DLD1 (cell line): ENCODE measurements around the gene FGD2.
"Not testable (repeated sequence)": the region's sequence is repeated elsewhere in the genome, so short reads cannot be mapped to it uniquely, and the experiment has no call there.

Source experiments
- in situ Hi-C: cut with HindIII; loops from 2 replicates; pipeline ENCODE4 v1.10.0; 2017; ENCODE audit warnings: low sequenced_read_pairs

The FGD2 gene

DNA sequence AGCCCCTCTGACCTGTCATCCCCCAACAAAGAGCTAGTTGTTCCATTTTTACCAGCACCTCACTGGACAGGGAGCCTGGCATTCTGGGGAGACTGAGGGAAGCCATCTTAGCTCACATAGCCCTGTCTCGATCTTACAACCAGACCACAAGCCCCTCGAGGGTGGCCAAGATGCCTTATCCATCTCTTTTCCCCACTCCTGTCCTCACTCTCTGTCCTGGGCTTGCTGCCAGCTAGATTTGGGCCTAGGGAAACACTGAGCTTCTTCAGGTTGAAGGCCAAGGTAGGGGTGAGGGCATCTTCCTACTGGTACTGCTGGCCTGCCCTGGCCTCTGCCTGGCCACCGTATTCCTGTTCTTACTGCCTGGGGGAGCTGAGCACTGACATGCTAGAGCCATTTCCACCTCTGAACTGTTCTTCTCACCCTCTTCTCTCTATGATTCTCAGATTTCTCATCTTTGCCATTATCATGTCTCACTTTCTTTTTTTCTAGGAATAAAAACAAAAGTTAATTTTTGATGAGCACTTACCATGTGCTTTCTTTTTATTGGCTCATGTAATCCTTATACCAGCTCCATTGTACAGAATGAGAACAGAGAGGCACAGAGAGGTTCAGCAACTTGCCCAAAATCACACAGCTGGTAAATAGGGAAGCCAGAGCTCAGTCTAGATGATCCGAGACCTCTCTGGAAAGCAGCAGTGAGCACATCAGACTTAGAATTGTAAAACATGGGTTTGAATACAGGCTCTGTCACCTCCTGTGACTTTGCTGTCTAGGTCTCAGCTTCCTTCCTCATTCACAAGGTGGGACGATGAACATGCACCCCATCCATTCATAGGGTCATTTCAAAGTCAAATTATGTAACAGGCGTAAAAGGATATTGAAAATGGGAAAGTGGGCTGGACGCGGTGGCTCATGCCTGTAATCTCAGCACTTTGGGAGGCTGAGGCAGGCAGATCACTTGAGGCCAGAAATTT lies 28.7 kb downstream of the FGD2 start:
- in situ Hi-C loops: no loop called here

DNA sequence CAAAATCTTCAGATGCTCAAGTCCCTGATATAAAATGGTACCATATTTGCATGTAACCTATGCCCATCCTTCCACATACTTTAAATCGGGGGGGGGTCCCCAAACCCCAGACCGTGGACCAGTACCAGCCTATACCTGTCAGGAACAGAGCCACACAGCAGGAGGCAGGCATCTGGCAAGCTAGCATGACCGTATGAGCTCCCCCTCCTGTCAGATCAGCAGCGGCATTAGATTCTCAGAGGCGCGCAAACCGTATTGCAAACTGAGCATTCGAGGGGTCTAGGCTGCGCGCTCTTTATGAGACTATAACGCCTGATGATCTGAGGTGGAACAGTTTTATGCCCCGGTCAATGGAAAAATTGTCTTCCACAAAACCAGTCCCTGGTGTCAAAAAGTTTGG lies 30.7 kb downstream of the FGD2 start:
- in situ Hi-C loops: no loop called here

DNA sequence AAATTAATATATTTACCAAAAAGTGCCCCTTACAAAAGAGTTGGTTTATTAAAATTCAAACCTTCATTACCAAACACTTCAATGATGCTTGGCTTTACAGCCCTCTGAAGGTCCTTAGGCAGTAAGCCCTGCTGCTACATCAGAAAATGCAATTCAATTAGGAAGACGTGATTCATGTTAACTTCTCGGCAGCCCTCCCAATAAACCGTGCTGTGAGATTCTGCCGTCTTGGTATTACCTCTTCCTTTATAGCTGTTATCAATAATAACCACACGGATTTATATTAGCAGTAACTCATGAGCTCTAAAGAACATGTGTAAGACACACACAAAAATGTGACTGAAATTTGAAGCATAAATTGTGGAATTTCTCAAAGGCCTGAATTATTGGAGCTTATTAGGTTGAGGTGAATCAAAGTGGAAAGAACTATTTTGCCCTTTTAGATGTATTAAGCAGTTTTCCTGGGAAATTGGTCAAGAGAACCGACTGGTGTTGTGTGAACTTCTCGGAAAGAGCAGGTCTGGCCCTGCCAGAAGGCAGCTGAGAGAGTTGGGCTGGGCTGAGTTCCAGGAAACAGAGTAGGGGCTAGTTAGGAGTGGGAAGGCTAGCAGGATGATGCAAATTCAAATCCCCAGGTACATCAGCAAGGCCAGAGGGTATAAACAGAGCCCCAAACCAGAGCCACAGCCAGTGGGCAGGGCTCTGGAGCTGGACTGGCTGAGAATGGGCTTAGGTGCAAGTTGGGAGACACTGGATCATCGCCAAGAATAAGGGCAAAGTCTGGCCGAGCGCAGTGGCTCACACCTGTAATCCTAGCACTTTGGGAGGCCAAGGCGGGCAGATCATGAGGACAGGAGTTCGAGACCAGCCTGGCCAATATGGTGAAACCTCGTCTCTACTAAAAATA lies 33.1 kb downstream of the FGD2 start:
- in situ Hi-C loops: no loop called here

DNA sequence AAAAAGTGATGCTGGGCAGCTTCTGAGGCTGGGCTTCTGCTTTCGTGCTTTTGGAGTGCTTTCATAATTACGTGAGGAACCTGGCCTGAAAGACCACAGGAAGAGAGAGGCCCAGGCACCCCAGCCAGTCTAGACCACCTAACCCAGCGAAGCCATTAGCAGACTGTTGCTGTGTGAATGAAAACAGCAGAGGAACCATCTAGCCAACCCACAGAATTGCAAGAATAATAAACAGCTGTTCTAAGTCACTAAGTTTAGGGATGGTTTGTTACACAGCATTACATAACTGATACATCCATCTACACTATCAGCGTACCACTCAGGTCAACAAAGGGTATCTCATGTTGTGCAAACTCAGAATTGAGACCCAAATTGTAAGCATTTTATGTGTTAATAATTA lies 34.5 kb downstream of the FGD2 start:
- in situ Hi-C loops: no loop called here

DNA sequence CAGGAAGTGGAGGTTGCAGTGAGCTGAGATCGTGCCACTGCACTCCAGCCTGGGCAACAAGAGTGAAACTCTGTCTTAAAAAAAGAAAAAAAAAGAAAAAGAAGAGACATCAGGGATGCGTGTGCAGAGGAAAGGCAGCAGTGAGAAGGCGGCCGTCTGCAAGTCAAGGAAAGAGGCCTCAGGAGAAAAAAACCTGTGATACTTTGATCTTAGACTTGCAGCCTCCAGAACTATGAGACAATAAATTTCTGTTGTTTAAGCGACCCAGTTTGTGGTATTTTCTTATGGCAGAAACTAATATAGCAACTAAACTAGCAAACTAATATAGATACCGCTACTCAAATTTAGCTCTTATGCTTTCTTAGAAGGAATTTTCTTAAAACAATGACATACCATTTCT lies 36.1 kb downstream of the FGD2 start:
- in situ Hi-C loops: no loop called here

DNA sequence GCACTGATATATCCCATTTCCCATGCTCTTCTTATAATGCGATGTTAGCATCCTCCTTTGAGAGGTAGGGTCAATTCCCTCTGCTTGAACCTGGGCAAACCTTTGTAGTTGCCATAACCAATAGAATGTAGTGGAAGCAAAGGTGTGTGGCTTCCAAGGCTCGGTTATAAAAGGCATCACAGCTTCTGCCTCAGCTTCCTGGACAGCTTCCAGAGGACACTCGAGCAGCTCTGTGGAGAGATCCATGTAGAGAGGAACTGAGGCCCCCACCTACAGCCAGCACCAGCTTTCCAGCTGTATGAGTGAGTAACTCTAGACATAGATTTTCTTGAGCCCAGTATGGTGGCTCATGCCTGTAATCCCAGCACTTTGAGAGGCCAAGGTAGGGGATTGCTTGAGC lies 36.7 kb downstream of the FGD2 start:
- in situ Hi-C loops: no loop called here

DNA sequence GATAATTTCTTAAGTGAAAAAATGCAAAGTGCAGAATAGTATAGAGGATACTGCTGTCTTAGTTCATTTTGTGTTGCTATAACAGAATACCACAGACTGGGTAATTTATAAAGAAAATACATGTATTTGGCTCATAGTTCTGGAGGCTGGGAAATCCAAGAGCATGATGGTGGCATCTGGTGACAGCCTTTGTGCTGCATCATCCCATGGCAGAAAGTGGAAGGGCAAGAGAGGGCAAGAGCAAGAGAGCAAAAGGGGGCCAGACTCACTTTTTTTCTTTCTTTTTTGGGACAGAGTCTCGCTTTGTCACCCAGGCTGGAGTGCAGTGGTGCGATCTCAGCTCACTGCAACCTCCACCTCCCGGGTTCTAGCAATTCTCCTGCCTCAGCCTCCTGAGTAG lies 37.6 kb downstream of the FGD2 start:
- in situ Hi-C loops: not testable (repeated sequence)

DNA sequence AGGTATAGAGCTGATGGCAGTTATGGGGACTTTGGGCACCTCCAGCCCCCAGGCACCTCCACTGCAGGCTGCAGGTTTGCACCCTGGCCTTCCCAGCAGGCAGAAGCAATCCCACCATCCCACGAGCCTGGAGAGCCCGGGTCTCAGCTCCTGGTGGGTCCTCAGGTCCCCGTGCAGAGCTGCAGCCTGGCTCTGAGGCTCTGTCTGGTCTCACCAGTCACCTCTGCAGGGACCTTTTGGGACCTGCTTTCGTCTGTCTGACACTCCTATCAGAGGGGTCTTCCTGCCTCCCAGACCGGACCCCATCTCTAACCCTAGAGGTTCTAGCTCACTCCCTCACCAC lies 41.9 kb downstream of the FGD2 start:
- in situ Hi-C loops: no loop called here

DNA sequence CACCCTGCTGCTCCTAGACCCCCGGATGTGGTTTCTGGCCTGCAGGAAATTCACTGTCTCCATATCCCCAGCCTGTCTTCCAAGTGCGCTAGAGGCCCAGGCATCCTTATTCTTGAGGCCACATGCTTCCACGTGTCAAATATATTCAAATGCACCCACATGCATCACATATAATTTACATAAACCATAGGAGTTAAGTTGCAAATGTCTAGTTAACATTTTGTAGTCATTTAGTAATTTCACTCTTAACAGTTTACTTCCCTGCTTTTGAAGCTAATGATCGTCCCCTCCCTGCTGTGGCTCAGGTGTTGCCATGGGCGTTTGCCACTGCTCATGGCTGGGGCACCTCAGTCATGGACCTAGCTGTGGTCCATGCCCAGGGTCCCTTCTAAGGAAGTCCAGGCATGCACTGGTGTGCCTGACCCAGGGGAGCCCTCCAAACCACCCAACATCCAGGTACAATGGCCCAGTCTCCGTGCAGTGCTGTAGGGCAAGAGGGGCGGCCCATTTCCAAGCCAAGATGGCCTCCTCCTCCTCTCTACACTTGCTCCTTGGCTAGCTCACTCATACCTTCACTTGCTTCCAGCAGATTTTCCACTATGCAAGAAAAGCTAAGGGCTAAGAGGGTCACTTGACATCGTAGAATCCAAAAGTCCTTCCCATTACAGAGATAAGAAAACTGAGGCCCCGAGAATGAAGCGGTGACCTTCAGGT lies 42.4 kb downstream of the FGD2 start:
- in situ Hi-C loops: no loop called here

DNA sequence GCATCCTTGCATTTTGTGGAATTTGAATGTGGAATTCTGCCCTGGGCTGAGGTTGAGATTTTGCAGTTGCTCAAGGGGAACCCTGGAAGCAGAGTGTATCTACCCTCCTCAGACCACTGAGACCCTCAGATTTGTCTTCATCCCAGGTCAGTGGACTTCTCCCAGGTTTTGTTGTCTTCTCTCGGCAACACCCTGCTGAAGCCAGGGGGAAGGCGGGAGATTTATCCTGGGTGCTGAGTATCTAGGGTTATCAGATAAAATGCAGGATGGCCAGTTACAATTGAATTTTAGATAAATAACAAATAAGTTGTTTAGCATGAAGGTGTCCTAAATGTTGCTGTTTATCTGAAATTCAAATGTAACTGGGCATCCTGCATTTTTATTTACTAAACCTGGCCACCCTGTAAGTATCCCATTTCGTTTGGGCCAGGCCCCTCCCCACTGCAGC lies 43.0 kb downstream of the FGD2 start:
- in situ Hi-C loops: no loop called here

DNA sequence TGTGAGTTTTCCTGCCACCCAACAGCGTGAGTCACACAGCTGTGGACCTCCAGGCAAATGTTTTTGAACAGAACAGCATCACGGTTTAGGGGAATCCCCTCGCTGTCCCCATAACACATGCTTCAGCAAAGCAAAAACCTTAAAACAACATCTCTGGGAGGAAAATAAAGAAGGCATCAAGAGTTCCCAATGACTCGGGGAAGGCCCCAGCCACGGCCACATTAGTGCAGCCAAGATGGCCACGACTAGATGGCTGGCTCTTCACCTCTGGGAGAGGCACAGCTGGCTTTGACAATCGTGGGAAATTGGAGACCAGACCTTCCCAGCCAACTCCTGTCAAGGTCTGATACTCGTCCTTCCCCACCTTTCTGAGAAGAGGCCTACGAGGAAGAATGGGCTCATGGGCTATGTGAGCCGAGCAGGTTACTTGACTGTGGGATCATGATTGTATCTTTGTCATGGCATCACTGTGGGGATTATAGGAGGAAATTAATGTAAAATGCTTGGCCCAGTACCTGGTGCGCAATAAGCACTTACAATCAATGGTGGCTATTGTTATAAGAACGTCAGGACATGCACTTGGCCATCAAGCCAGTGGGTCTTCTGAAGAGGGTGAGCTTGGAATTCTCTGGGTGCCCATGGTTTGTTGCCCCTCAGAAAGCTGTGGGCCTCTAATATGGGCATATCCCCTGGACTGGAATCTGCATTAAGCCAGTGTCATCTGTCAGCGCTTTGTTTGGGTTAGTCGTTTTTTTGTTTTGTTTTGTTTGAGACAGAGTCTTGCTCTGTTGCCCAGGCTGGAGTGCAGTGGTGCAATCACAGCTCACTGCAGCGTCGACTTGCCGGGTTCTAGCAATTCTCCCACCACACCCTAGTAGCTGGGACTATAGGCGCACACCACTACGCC lies 43.6 kb downstream of the FGD2 start:
- in situ Hi-C loops: no loop called here

DNA sequence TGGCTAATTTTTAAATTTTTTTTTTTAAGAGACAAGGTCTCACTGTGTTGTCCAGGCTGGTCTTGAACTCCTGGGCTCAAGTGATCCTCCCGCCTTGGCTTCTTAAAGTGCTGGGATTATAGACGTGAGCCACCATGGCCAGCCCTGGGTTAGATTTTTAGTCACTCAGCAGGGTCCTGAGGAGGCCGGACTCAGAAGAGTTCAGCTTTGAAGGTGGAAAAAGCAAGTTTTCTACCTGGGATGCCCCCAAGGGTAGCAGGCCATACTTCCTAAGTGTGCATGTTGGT lies 44.2 kb downstream of the FGD2 start:
- in situ Hi-C loops: no loop called here

DNA sequence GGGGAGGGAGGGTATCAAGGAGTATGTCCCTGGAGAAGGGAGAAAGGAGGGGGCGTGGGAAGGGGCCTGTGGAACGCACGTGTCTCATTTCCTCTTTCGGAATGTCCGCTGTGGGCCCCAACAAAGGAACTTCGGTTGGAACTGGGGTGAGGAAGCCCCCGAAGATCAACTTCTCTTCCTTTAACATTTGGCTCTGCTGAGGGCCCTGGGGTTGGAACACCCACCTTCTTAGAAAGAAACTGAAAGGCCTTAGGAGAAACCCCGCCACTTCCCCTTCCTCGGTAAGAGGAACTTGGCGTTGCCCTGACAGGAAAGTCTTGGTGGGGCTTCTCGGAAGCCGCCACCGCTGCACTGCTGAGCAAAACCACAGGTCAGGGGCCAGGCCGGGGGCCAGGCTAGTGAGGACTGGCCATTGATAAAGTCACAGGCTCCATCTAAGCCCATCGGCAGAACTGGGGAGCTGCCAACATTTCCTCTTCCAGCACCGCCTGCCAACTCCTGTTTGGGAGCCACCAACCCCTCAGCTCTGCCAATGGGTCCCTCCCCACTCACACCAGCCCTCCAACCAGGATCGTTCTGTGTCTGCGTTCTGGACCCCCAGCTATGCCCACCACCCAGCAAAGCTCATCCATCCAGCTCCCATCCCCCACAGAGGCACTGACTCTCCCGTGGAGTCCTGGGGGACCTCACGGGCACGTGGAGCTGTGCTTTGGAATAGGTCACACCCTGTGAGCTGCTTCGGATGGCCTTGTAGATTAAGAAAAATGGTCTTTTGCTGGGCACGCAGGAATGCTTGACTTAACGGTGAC lies 44.8 kb downstream of the FGD2 start:
- in situ Hi-C loops: no loop called here

DNA sequence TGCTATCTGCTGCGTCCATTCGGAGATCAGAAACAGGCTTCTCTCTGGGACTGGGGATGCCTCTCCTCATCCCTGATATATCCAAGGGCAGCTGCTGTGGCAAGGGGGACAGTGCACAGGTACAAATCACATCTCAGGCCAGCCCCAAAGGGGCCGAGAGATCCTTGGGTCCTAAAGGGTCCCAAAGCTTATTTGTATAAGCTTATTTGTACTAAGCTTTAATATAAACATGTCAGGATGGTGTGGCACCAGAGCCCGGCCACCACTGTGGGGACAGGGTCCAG lies 45.3 kb downstream of the FGD2 start:
- in situ Hi-C loops: no loop called here

DNA sequence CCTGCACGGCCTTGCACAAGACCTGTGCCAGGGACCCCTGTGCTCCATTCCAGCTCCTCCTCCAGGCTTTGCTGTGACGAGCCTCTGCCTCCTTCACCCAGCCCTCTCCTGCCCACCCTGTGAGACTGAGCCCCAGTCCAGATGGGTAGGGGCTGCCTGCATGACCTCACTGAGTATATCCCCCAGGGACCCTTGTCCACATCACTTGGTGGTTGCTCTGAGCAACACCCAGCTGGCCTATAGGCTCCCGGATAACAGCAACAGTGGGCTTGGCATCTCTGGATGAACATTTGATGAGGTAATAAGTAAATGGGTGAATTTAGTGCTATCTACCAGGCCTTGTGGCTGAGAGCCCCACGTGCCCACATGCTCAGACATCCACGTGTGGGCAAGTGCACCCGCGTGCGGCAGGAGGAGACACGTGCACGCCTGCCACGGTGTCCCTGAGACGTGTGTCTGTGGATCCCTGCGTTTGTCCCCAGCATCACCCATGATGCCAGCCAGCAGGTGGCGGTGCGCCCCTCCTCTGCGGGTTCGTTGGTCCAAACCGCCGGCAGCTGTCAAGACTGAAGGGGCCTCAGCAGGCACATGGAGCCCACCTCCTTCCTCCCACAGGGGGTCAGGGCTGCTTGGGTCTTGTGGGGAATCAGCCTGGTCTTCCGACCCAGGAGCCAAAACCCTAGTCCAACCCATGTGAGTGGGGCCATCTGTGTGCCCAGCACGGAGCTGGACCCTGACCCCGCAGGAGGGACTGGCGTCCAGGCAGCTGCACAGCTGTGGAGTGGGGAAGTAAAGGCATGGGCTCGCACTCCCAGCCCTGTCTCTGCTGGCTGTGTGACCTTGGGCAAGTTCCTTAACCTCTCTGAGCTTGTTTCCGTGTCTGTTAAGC lies 45.9 kb downstream of the FGD2 start:
- in situ Hi-C loops: no loop called here

DNA sequence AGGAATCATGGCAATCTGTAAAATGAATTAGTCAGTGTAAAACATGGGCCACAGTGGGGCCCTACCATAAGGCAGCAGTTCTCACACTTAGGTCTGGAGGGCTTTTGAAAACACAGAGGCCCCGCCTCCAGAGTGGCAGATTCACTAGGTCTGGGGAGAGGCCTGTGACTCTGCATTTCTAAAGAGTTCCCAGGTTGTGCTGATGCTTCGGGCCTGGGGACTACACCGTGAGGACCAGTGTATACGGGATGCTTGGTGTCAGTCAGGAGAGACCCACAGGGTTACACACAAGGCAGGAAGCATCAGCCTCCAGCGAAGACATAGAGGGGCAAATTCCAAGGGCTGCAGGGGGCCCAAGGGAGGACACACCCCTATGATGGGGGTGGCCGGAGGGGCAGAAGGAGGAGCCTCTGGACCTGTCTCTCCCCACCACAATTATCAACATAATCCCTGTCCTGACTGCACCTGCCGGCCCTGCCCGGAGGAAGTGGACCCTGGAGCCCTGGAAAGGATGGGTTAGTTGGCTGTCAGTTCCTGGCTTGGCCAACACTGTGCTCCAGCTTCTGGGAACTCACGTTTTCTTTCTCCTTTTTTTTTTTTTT lies 46.7 kb downstream of the FGD2 start:
- in situ Hi-C loops: no loop called here

DNA sequence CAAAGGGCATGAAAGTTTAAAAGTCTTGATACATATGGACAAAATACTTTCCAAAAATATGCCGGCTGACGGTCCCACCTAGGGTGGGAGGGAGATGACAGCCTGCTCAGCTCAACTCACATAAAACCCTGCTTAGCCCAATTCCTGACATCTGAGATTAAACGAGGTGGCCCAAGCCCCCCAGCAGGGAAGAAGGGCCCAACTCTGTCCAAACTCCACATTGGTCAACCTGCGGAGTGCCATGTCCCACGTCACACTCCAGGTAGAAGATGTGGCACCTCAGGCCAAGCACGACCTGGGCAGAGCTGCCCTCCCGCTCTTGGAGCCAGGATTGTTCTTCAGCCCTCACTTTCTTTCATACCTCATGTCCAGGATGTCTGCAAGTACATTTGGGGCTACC lies 48.2 kb downstream of the FGD2 start:
- in situ Hi-C loops: no loop called here

DNA sequence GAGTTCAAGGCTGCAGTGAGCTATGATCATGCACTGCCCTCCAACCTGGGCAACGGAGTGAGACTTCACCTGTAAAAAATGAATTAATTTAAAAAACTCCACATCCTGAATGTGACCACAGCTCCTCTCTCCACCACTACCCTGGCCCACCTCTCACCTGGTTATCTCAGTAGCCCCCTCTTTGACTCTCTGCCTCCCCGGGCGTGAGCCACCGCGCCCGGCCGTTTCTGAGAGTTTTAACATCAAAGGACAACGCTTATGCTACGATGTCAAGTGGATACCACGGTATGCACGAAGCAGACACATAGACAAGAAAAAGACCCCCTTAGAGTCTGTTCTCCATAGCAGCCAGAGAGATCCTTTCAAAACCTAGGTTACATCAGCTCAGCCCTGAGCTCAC lies 48.7 kb downstream of the FGD2 start:
- in situ Hi-C loops: no loop called here
